GM19328 (cell line): ENCODE measurements around the gene LCE1E.

ENCODE experiments used
- ATAC-seq: cut with Tn5 transposase; IDR thresholded peaks from one replicate; pipeline ENCODE4 v1.9.1; 2021; ENCODE audit warnings: mild to moderate bottlenecking, moderate library complexity; ENCODE audit not compliant: unreplicated experiment

LCE1E gene

GRCh38 chr1:152777510-152778137 lies 8.4 kb upstream of the LCE1E start:
- ATAC-seq = no peak

- ATAC-seq = no peak
Observed at GRCh38 chr1:152783095-152783494, 3.0 kb upstream of the LCE1E start.

GRCh38 chr1:152795686-152796085 lies 9.6 kb downstream of the LCE1E start:
- ATAC-seq = no peak

DNA sequence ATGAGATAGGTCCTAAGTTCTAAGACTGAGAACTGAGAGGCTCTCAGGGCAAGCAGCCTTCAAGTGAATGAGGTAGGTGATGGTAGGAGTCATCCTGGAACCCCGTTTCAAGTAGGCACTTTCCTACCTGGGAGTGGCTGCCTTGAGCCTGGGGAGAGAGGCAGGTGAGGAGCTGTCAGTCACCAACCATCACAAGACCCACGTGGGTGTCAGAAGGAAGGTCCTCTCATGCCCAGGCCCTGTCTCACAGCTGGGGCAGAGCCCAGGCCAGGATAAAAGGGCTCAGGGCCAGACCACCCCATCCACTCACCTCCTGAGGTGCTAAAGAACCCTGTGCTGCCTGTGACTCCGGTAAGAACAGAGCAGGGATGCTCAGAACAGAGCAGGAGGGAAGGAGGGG lies 10.4 kb downstream of the LCE1E start, which contains the start of gene LCE1D:
TSS of gene LCE1D (plus strand) at position 301 of the 400 bp plus-strand sequence. CDS start 1,074 bp downstream, outside the sequence.
- ATAC-seq = no peak

- no peak for ATAC-seq
Observed at GRCh38 chr1:152801333-152801732, 15.3 kb downstream of the LCE1E start.

- ATAC-seq = no peak
Observed at GRCh38 chr1:152806576-152806975, 20.5 kb downstream of the LCE1E start, which contains the start of gene LCE1C. TSS of gene LCE1C (minus strand) at chr1:152806651. CDS start at chr1:152805478, 1,173 bp downstream.

DNA sequence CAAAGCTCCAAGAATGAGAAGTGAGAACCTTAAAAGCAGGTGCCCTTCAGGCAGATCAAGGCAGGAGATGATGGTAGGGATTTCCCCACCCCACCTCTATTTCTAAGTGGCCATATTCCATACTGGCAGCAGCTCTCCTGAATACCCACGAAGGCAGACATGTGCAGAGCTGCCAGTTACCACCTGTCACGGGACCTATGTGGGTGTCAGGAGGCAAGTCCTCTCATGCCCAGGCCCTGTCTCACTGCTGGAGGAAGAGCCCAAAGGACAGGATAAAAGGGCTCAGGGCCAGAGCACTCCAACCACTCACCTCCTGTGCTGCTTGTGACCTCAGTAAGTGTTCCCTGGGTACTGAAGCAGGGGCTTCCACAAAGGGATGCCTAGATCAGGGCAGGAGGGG lies 25.0 kb downstream of the LCE1E start:
- ATAC-seq = no peak

DNA sequence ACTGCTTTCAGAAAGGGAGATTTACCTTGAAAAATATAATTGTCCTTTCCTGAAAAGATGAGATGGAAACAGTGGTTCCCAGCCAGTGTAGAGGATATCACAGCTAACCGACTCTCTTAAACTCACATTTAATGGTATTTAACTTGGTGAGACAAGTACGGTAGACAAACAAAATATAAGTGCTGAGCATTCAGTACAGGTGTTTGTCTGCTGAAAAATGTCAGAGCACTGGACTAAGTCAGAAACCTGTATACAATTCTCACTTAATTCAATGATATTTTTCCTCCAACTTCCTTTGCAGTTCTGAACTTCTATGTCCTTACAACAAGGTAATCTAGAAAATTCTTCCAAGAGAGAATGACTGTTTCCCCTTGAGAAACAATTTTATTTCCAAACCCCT lies 25.6 kb downstream of the LCE1E start, which contains the start of gene LCE1B:
TSS of gene LCE1B (plus strand) at position 301 of the 400 bp plus-strand sequence. CDS start 476 bp downstream, outside the sequence.
- ATAC-seq = no peak

DNA sequence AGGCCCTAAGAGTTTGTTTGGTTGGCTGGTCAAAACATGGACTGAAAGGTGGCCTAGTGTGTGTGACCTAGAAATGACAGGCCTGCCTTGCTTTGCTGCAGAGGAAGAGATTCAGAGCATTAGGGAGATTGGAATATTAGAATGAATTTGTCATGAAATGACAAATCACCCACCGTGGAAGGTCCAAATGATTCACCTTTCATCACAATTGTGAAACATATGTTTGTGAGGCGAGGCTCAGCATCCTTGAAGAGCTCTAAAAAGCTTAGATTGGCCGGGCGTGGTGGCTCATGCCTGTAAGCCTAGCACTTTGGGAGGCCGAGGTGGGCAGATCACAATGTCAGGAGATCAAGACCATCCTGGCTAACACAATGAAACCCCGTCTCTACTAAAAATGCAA lies 31.3 kb downstream of the LCE1E start:
- no peak for ATAC-seq

GRCh38 chr1:152823294-152823693 lies 37.2 kb downstream of the LCE1E start:
- ATAC-seq = no peak

DNA sequence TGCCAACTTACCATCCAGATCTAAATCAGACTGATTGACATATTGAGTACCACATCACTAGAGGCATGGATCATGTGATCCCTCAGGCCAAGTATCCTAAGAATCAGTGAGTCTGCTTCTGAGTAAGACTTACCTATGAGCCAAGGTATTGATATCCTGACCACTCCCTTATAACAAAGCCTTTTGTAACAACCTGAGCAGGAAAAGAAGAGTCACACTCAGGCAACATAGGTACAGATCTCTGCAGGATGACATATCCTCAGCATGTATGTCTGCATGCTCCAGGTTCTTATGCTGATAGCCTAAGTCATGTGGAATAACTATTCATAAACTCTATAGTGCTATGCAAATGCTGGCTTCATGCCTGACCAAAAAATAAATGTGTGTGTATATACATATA lies 38.9 kb downstream of the LCE1E start:
- no peak for ATAC-seq

- no peak for ATAC-seq
Observed at GRCh38 chr1:152827173-152827572, 41.1 kb downstream of the LCE1E start, which contains the start of gene LCE1A. TSS of gene LCE1A (plus strand) at chr1:152827473. CDS start at chr1:152827473, 0 bp downstream.

- ATAC-seq = no peak
Observed at GRCh38 chr1:152836870-152837269, 50.8 kb downstream of the LCE1E start.
